HG03520 (cell line): ENCODE results near the gene MRAS.
"Not testable (repeated sequence)": the region's sequence is repeated elsewhere in the genome, so short reads cannot be mapped to it uniquely, and the experiment has no call there.

ENCODE experiments used
- ATAC-seq: cut with Tn5 transposase; IDR thresholded peaks from one replicate; pipeline ENCODE4 v1.9.1; 2021; ENCODE audit warnings: mild to moderate bottlenecking, moderate library complexity; ENCODE audit not compliant: unreplicated experiment

MRAS gene

DNA sequence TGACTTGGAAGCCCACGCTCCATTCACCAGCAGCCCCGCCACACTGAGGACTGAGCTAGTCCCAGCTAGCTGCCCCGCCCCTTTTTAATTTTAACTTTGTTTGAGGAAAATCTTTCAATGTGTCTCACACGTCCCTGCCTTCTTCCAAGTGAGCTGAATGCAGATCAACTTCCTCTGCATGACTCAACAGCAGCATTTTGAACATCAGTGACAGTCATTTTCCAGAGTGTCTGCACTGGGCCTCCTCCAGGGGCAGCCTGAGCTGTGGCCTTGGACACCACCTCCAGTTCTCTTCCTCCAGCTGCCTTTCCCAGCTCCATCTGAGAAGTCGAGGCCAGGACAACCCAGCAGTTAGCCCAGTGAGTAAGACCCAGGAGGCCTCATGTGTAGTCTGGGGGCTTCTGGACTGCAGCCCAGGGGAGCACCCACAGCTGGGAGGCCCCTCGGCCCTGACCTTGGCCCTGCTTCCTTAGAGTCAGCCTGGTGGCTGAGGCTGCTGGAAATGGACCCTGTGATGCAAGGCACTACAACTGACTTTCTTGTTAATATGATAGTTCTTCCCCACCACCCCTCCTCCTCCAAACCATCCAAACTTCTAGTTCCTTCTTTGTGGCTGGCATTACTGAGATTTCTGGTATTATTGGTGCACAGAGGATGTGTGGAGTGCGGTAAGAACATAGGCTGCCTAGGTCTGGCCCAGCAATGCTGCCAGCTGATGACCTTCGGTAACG is 64.6 kb downstream of the MRAS start:
- ATAC-seq: no peak

- not testable (repeated sequence) for ATAC-seq
Observed at GRCh38 chr3:138416236-138416635, 67.9 kb downstream of the MRAS start.

DNA sequence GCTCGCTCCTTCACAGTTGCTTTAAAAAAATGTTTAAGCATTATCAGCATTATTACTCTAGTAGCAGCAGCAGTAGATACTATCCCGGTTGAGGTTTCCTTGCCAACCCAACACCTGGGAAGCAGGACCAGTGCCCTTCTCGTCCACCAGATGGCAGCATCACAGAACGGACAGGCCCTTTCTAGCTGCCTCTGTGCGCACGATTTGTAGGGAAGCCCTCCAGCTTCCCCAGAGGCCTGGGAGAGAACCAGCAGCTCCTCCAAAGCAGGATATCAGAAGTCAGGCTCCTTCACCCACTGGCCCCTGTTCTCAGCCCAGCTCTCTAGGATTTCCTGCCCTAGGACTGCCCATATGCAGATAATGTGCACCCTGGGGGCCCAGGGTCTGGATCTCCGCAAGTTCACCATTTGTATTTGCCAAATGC is 69.2 kb downstream of the MRAS start:
- no peak for ATAC-seq

DNA sequence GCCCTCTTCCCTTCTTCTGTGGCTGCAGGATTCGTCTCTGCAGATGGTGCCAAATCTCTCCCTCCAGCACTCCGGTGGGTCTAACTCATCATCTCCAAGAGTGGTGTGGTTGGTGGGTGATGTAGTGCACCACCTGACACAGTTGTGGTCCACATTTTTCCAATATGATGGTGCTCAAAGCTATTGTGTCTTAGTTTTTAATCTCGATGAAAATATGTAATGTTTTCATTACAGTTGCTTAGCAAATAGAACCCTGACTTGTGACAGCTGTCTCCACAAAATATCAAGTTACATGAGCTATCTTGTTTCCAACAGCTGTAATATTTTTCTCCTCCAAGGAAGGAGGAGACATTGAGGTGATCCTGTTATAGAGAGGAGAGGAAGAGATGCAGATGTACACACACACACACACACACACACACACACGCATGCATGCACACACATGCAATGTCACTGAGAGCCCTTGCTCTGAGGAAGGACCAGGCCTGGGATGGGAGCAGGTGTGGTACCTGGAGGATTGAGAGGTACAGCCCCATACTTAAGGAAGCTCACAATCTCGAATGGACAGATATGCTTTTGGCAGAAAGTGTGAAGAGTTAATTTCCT is 70.3 kb downstream of the MRAS start:
- ATAC-seq: no peak

DNA sequence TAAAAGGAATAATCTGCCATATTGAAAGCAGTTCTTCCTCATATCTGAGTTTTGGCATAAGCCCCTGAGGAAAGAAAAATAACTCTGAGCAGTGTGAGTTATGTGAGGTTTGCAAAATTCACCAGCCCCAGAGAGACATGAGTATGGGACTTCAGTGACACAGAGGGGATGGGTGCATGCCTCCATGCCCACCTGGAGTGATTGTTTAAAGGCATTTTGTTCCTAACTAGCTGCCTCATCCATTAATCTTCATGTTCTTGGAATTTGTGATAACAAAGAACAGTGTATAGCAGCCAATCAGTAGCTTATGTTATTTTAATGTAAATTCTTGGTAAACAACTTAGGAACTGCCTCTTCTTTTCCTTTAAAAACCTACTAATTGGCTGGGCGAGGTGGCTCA is 74.9 kb downstream of the MRAS start:
- ATAC-seq: no peak

GRCh38 chr3:138424323-138424722 is 75.9 kb downstream of the MRAS start:
- no peak for ATAC-seq

- ATAC-seq: no peak
Observed at GRCh38 chr3:138426211-138426610, 77.8 kb downstream of the MRAS start.

- not testable (repeated sequence) for ATAC-seq
Observed at GRCh38 chr3:138426754-138427153, 78.4 kb downstream of the MRAS start.

DNA sequence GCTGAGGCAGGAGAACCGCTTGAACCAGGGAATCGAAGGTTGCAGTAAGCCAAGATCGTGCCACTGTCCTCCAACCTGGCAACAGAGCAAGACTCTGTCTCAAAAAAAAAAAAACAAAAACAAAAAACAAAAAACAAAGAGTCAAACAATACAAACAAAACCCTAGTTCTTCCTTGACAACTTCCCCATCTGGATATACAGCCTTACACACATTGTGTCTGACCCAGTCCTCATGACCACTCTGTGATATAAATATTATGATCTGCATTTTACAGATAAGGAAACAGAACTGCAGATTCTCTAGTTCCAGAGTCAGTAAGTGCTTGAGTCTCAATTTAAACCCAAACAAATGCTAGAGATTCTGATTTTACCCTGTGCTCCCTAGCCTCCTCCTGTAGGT is 81.3 kb downstream of the MRAS start:
- no peak for ATAC-seq

GRCh38 chr3:138432576-138433240 is 84.3 kb downstream of the MRAS start:
- no peak for ATAC-seq

GRCh38 chr3:138433892-138434275 is 85.5 kb downstream of the MRAS start:
- no peak for ATAC-seq

DNA sequence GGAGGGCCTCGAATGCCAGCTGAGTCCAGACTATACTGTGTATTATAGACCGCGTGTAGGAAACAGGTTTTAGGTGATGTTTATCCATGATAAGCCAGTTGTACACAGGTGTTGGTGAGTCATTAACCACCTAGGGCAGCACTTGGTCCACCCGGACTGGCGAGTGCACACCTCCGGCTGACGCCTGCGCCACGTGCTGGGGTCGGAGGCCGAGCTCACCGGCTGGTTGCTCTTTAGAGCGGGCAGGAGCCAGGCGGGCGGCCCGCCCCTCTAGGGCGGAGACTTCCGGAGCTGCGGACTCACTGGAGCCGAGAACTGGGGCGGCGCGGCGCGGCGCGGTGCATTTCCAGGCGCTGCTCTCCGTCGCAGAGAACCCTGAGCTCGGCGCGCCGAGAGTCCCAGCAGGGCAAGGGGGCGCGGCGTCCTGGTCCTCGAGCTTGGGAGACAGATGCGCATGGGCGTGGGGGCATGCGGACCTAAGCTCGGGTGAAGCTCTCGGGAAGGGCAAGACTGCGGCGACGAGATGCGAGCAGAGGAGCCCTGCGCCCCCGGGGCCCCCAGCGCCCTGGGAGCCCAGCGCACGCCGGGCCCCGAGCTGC is 86.0 kb downstream of the MRAS start, which contains the start of gene ESYT3:
ESYT3 (plus strand) TSS at position 341 of the 599 bp plus-strand sequence; CDS start at position 524, 183 bp downstream.
- ATAC-seq: no peak

- ATAC-seq: no peak
Observed at GRCh38 chr3:138434875-138435772, 86.7 kb downstream of the MRAS start.

- no peak for ATAC-seq
Observed at GRCh38 chr3:138435840-138436239, 87.5 kb downstream of the MRAS start.

DNA sequence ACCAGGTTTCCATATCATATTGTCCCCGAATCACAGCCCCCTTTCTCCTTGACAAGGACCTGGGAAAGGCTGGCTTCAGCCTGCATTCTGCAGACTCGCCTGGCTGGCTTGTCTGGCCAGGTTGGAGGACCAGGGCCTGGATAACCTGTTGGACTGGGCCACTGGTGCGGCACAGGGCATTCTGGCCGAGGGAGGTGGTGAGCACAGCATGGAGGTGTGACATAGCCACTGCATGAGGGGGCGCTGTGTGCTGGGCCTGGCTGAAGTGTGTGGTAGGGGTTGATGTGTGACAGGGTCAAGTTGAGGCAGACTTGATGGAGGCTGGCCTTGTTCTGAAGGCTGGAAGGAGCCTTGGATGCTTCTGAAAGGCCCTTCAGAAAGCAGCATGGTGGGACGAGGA is 88.9 kb downstream of the MRAS start:
- ATAC-seq: no peak

- no peak for ATAC-seq
Observed at GRCh38 chr3:138438896-138439295, 90.5 kb downstream of the MRAS start.

DNA sequence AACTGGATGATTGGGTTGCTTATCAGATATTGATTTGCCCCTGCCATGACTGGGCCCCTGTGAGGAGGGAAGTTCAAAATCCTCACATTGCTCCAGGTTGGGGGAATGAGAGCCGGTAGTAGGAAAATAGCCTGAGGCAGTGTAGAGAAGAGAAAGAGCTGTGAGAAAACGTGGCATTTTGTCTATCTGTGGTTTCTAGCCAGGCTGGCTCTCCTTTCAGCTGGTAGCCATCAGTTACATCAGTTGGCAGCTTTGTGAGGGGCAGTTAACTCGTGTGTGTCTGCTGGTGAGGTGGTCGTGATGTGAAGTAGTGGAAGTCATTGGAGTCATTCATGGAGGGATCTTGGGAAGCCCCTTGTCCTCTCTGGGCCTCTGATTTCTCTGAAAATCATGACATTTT is 91.3 kb downstream of the MRAS start:
- no peak for ATAC-seq

DNA sequence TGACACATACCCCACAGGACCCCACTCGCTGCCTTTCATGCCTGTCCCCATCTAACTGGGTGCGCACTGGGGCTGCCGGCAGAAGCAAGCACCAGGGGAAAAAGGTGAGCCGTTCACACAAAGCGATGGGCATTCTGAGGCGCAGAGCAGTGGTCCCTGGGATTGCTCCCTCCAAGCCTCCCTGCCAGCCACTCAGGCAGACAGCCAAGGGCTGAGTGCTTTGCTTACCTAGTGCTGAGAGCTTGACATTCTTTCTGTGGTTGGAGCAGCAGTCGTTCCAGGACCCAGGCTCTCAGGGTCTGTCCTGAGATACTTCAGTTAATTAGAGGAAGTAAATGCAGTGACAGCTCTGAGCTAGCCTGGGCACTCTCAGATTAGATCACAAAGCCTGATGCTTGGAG is 91.7 kb downstream of the MRAS start:
- no peak for ATAC-seq

- ATAC-seq: no peak
Observed at GRCh38 chr3:138440596-138440995, 92.2 kb downstream of the MRAS start.

DNA sequence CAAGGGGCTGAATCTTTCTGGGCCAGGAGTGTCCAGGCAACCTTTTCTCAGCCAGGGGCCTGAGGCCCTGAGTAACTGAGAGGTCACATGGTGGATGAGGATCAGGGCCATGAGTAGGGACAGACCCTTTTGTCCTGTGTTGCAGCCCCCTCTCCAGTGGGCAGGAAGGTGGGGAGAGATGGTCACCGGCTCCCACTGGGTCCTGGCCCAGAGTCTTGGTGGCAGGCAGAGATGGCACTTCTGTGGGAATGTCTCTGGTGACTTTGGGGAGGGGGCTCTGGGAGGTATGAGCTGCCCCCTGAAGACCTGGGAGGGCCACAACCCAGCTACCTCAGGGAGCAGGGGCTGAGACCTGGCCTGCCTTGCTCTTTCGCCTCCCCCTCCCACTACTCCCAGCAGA is 92.9 kb downstream of the MRAS start:
- ATAC-seq: no peak

- no peak for ATAC-seq
Observed at GRCh38 chr3:138441742-138442141, 93.4 kb downstream of the MRAS start.
